Ammon's horn (tissue), 1 donor: ENCODE results near the gene RIMBP3B.
"Not testable (repeated sequence)": the region's sequence is repeated elsewhere in the genome, so short reads cannot be mapped to it uniquely, and the experiment has no call there.

Source experiments
- DNase-seq: peaks from one replicate; pipeline ENCODE4 v3.0.0-alpha.2; 2016; ENCODE audit warnings: low spot score

The RIMBP3B gene, protein sequence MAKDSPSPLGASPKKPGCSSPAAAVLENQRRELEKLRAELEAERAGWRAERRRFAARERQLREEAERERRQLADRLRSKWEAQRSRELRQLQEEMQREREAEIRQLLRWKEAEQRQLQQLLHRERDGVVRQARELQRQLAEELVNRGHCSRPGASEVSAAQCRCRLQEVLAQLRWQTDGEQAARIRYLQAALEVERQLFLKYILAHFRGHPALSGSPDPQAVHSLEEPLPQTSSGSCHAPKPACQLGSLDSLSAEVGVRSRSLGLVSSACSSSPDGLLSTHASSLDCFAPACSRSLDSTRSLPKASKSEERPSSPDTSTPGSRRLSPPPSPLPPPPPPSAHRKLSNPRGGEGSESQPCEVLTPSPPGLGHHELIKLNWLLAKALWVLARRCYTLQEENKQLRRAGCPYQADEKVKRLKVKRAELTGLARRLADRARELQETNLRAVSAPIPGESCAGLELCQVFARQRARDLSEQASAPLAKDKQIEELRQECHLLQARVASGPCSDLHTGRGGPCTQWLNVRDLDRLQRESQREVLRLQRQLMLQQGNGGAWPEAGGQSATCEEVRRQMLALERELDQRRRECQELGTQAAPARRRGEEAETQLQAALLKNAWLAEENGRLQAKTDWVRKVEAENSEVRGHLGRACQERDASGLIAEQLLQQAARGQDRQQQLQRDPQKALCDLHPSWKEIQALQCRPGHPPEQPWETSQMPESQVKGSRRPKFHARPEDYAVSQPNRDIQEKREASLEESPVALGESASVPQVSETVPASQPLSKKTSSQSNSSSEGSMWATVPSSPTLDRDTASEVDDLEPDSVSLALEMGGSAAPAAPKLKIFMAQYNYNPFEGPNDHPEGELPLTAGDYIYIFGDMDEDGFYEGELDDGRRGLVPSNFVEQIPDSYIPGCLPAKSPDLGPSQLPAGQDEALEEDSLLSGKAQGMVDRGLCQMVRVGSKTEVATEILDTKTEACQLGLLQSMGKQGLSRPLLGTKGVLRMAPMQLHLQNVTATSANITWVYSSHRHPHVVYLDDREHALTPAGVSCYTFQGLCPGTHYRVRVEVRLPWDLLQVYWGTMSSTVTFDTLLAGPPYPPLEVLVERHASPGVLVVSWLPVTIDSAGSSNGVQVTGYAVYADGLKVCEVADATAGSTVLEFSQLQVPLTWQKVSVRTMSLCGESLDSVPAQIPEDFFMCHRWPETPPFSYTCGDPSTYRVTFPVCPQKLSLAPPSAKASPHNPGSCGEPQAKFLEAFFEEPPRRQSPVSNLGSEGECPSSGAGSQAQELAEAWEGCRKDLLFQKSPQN (N-terminal part only)

DNA sequence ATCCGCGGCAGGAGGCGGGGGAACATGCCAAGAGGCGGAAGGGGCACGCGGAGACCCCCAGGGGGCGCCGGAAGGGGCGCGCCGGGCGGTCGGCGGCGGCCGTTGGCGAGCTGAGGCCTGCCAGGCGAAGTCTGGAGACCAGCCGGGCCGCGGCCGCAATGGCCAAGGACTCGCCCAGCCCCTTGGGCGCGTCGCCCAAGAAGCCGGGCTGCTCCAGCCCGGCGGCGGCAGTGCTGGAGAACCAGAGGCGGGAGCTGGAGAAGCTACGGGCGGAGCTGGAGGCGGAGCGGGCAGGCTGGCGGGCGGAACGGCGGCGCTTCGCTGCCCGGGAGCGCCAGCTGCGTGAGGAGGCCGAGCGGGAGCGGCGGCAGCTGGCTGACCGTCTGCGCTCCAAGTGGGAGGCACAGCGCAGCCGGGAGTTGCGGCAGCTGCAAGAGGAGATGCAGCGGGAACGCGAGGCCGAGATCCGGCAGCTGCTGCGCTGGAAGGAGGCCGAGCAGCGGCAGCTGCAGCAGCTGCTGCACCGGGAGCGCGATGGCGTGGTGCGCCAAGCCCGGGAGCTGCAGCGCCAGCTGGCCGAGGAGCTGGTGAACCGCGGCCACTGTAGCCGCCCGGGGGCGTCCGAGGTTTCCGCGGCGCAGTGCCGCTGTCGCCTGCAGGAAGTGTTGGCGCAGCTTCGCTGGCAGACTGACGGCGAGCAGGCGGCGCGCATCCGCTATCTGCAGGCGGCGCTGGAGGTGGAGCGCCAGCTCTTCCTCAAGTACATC is at the start of gene RIMBP3B:
Gene RIMBP3B (plus strand): TSS at position 51 of the 767 bp plus-strand sequence. CDS start 108 bp downstream, at position 159.
- DNase-seq: not testable (repeated sequence)

DNA sequence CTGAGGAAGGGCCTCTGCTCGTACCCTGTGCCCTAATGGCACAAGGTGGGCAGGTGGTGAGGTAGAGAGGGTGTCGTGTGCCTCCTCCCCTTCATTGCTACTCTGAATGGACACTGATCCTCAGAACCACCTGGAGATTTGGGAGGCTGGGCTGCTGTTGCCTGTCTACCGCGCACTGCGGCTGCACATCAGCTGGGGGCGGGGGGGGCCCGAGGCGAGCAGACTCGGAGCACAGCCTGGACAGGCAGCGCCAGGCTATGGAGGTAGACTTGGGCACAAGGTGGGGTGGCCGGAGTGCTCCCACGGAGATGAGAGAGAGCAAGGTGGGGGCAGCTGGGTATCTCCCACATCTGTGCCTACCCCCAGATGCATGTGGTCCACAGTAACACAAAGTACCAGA is 26.0 kb upstream of the RIMBP3B start:
- not testable (repeated sequence) for DNase-seq

DNA sequence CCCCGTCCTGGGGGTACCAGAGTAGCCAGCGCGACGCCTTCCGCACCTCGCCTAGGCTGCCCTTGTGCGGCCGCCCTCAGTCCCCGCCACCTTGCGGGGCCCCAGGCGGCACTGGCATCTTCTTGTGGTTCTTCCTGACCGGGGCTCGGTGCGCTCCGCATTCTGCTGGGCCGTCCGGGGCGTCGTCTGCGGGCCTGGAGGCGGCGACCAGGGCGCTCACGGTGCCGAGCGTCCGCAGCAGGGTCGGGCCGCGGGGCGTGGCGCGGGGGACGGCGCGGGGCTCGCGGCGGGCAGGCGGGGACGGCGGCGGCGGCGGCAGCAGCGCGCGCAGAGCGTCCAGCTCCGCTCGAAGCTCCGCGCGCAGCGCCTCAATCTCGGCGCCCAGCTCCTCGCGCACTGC is 23.0 kb upstream of the RIMBP3B start:
- DNase-seq: not testable (repeated sequence)

DNA sequence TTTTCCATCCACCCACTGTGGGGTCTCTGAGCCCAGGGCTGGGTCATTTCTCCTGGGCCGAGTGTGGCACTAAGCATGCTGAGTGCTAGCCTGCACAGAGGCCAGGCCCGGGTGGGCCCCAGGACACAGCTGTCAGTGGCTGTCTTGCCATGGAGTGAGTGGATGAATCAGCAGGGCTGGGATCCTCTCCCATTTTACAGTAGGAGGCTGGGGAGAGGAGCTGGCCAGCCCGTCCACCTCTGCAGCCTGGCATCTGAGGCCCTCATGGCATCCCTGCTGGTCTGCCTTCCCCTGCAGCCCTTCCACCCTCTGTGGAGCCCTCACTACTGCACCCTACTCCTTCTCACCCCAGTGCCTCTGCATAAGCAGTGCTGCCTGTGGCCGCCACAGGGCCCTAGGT is 21.1 kb upstream of the RIMBP3B start:
- DNase-seq: not testable (repeated sequence)

DNA sequence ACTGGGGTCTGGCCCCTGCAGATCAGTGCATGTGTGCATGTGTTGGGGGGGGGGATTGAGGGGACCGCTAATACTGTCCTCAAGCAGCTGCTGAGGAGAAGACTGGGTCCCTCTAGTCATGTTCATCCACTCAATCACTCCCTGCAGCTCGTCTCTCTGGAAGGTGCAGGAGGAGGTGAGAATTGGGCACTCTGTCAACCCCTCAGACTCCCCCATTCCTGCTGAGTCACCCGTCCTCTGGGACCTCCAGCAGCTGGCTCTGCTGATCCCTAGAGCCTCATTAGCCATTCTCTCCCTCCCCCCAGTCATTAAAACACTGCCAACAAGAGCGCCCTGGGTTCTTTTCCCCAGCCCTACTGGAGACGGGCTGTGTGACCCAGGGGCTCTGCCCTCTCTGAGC is 20.5 kb upstream of the RIMBP3B start:
- not testable (repeated sequence) for DNase-seq

DNA sequence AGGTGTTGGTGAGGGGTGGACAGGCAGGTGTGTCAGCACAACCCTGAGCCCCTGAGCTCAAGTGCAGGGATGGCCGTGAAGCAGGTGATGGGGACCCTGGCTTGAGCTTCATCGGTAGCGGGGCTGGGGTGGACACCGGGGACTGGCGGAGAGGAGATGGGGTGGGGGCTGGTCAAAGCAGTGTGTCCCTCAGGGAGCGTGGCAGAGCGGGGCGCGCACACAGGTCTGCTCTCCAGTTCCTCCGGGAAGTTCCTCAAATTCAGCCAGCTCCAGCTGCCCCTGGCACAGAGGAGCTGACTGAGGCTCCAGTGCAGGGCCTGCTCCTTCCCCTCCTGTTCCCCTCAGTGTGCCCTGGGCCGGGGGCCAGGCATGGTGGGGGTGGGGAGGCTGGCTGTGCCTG is 19.7 kb upstream of the RIMBP3B start:
- DNase-seq: not testable (repeated sequence)

DNA sequence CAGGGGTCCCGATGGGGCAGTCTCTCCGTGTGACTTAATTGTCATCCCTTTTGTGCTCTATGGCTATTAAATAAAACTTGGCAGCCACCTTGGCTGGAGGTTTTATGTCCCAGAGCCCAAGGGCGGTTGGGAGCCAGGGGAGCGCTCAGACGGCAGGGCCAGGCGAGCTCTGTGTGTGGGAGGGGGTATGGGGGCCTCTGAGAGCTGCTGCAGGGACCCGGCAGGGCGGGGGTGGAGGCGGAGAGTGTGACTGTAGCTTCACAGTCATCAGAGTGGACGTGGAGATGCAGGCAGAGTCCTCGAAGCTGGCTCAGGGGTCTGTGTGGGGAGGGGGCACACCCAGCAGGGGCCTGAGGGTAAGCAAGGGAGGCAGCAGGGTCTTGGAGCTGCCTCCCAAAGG is 19.2 kb upstream of the RIMBP3B start:
- not testable (repeated sequence) for DNase-seq

DNA sequence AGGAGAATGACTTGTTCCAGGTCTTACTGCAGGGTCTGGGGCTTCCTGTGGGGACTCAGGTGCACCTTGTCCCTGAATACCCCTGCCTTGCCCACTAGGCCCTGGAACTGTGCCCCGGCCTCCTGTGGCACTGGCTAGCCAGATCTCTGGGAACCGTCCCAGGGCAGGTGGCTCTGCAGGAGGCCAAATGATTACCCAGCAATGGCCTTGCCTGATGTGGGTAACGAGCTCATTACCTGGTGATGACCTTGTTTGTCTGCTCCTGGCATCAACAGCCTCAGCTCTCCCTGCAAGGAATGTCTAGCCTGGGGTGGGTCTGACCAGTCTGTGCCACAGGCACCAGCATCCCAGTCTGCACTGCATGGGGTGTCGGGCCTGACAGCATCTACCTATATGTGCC is 18.2 kb upstream of the RIMBP3B start:
- not testable (repeated sequence) for DNase-seq

DNA sequence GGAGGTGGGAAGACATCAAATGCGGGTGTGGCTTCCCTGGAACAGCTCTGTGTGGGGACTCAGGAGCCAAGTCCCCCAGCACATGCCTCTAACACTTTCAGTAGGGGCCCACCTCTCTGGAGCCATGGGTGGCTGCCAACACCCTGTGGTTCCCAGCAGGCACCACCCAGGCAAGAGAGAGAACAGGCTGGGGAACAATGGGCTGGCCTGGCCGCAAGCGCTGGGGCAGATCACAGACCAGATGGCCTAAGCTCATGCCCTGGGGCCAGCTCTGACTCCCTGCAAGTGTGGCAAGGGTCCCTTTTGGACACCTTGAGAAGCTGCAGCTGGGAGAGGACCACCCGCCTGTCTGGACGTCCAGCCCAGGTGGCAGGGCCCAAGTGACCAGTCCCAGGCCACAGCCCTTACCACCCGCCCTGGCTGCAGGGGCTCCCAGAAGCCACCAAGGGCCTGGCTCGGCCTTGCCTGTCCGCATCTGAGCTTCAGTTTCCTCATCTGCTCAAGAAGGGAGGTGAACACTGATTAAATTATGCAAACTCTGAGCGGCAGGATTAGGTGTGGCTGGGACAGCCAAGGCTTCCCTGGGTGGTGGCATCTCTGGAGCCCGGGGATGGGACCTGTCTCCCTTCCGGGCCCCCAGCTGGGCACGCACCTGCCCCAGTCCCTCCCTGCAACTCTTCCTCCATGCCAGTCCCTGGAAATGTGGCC is 14.8 kb upstream of the RIMBP3B start:
- DNase-seq: not testable (repeated sequence)

DNA sequence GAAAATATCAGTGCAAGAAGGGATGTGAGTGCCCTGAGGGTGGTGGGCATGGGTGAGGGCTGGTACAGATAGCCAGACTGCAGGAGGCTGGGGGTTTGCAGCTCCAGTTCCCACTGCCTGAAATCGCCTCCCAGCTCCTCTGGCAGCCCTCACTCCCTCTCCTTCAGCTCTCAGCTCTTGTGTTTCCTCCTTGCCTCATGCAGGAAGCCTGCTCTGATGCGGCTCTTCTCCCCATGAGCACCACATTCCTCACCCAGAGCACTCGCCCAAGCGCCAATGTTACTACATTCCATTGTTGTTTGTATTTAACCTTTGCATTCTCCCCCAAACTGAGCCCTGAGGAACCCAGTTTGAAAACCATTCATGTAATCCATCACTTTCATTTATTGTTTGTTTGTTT is 7.7 kb upstream of the RIMBP3B start:
- not testable (repeated sequence) for DNase-seq

DNA sequence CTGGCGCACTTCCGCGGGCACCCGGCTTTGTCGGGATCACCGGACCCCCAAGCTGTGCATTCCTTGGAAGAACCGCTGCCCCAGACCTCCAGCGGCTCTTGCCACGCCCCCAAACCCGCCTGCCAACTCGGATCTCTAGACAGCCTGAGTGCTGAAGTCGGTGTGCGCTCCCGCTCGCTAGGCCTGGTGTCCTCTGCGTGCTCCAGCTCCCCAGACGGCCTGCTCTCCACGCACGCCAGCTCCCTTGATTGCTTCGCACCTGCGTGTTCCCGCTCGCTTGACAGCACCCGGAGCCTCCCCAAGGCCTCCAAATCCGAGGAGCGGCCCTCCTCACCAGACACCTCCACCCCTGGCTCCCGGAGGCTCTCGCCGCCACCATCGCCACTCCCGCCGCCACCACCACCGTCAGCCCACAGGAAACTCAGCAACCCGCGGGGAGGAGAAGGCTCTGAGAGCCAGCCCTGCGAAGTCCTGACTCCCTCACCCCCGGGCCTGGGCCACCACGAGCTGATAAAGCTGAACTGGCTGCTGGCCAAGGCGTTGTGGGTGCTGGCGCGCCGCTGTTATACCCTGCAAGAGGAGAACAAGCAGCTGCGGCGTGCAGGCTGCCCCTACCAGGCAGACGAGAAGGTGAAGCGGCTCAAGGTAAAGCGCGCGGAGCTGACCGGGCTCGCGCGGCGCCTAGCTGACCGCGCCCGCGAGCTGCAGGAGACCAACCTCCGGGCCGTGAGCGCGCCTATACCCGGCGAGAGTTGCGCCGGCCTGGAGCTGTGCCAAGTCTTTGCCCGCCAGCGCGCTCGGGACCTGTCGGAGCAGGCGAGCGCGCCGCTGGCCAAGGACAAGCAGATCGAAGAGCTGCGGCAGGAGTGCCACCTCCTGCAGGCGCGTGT is 1.2 kb downstream of the RIMBP3B start:
- DNase-seq: not testable (repeated sequence)

DNA sequence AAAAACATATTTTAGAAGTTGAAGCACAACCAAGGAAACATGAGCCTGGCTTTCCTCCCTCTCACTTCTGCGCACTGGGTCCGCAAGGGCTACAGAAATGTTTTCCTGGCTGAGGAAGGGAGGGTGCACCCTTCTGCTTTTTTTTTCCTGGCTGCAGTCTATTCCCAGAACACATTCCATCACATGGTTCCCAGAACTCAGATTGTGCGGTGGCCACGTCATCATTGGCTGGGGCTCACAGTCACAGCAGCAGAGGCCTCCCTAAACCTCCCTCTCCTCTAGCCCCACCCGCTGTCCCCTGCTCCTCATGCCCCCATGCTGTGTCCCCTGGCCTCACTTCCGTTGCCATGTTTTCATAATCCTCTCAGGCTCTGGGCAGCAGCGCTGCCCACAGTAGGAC is 5.9 kb downstream of the RIMBP3B start:
- not testable (repeated sequence) for DNase-seq

DNA sequence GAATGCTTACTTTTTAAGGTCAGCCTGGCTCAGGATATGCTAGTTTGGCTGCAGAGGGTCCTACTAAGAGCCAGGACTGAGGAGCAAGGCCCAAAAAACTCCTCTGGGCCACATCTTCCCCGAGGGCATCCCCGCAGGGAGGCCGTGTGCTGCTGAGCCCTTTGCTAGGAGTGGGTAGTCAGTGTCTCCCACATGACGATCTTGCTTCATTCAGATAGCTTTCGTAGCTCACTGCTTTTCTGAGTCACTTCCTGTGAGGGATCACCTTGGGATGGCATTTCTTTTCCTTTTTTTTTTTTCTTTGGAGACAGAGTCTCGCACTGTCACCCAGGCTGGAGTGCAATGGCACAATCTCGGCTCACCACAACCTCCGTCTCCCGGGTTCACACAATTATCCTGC is 6.5 kb downstream of the RIMBP3B start:
- not testable (repeated sequence) for DNase-seq

DNA sequence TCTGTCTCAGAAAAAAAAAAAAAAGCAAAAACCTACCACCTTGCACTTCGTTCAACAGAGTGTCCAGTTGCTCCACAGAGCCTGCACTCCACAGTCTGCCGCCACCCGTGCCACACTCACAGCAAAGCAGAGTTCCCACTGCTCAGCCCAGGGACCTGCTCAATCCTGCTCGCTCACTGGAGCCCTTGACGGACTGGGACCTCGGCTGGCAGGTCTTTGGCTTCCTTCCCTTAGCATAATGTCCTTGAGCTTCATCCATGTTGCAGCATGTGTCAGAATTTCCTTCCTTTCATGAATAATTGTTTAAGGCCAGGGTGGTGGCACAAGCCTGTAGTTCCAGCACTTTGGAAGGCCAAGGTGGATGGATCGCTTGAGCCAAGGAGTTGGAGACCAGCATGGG is 11.1 kb downstream of the RIMBP3B start:
- DNase-seq: not testable (repeated sequence)

DNA sequence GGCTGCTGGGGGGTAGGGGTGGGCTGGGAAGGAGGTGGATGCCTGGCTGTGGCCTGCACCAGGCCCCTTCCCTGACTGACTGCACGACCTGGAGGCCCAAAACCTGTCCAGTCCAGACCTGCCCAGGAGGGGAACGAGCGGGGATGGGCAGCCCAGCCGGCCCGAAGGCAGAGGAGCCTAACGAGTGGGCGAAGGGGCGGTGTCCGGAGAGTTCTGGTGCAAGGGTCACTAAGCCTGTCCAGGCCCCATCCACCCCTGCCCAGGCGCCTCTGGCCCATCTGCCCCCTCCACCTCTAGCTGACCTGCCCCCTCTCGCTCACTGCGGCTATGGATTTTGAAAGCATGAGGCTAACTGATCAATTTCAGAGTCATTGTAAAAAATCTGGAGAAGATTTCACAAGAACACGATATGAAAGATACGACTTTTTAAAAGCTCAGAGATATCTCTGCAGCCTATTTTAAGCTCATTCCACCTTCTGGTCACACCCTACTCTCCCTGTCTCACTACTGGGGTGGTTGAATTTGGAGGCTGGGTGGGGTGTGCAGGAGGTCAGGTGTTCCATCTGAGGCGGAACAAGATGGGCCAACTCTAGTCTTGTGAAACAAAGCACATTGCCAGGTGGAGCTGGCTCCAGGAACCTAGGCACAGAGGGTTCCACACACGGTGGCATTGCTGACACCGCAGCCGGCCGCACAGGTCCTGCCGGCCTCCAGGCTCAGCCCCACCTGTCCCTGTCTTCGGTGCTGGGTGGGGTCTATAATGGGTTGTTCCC is 17.8 kb downstream of the RIMBP3B start:
- not testable (repeated sequence) for DNase-seq

DNA sequence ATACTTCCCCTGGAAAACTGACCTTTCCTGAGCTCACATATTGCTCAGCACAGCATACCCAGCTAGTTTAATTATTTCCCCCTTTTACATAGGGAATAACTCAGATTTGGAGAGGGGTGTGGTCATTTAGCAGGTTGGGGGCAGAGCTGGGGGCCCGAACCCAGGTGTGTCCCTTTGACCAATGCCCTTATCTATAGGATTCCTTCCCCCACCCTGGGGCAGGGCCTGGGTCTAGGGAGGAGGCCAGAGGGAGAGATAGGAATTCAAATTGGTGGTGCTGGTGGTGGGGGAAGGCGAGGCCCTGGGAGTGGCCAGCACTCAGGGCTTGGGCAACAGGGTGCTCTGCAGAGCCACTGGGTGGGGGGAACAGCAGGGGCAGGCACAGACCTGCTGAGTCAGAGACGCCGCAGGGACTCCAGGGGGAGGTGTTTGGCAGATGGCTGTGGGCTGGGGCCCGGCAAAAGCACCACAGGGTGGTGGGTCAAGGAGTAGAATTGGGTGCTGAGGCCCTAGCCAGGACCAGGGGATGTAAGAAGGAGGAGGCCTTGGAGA is 19.3 kb downstream of the RIMBP3B start:
- DNase-seq: not testable (repeated sequence)

DNA sequence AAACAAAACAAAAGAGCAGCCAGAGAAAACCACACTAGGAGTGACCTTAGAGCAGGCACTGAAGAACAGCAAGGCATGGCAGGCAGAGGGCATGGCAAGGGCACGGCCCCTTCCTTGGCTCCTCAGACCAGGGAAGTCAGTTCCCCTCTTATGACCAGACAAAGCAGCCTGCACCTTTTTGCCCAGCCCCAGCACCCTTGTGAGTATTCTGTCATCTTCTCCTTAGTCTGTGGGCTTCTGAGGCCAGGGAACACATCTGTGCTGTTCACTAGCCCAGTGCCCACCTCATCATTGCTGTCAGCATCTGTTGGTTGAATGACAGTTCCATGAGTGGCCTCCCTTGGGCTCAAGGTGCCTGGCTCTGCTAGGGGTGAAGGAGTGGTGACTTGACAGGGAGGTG is 23.6 kb downstream of the RIMBP3B start:
- not testable (repeated sequence) for DNase-seq

DNA sequence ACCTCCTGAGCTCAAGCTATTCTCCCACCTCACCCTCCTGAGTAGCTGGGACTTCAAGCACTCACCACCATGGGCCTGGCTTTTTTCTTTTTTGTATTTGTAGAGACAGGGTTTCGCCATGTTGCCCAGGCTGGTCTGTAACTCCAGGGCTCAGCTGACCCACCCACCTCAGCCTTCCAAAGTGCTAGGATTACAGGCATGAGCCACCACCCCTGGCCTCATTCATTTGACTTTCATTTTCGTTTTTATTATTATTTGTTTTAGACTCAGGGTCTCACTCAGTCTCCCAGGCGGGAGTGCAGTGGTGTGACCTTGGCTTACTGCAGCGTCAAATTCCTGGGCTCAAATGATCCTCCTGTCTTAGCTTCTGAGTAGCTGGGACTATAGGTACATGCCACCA is 24.2 kb downstream of the RIMBP3B start:
- not testable (repeated sequence) for DNase-seq
